Measurements from ENCODE around the gene C1QL1.

Gene C1QL1

GRCh38 chr17:44925731-44926697 is 42.1 kb downstream of the C1QL1 start:
- peaks cover 16% of the 10 kb centered on the region for H3K36me3 ChIP-seq (replicated peaks; ENCODE audit: insufficient read depth, low read length)

GRCh38 chr17:44924107-44924544 is 44.0 kb downstream of the C1QL1 start:
- Histone ChIP-seq H3K79me2 (ENCODE audit: low read length) (no peaks in the 10 kb centered on the region), H3K4me3 (ENCODE audit: low read length) (no peak overlapping the region), H3K9me3 (replicated peaks; ENCODE audit: insufficient read depth, low read length) (no peaks in the 10 kb centered on the region), H3K27ac (ENCODE audit: low read length) (no peak overlapping the region), H3K36me3 (replicated peaks; ENCODE audit: insufficient read depth, low read length) (peaks cover 13% of the 10 kb centered on the region; the same call in 1 of the 2 replicates), H3K4me1 (ENCODE audit: low read length) (no peaks in the 10 kb centered on the region), H3K4me2 (ENCODE audit: low read depth, low read length) (no peak overlapping the region), H3F3A (ENCODE audit: insufficient read depth, low read length) (peaks cover 8% of the 10 kb centered on the region), H3K27me3 (replicated peaks; ENCODE audit: insufficient read depth, low read length) (peaks cover 14% of the 10 kb centered on the region; the same call in 1 of the 2 replicates), H3K9me2 (replicated peaks; ENCODE audit: insufficient read depth, low read length) (no peaks in the 10 kb centered on the region), H2AFZ (ENCODE audit: low read length) (no peak overlapping the region), H4K20me1 (ENCODE audit: insufficient read depth, low read length) (no peaks in the 10 kb centered on the region), H3K9ac (ENCODE audit: low read length) (no peak overlapping the region)
- no peak for DNase-seq
- TF ChIP-seq CTCF (IDR thresholded peaks at IDR 0.05; ENCODE audit: low read length): no peak
- no peak for TF ChIP-seq EZH2phosphoT487 (IDR thresholded peaks at IDR 0.05; ENCODE audit: low read length)
- TF ChIP-seq EZH2 (optimal IDR thresholded peaks at IDR 0.05; ENCODE audit: low read depth, low read length): no peak

More at GRCh38 chr17:44925731-44926697, 42.1 kb downstream of the C1QL1 start:
- no peaks in the 10 kb centered on the region for H3K79me2 ChIP-seq (ENCODE audit: low read length)
- H3K4me2 ChIP-seq (ENCODE audit: low read depth, low read length): no peak overlapping the region
- peaks cover 6% of the 10 kb centered on the region; the same call in 1 of the 2 replicates for H3K27me3 ChIP-seq (replicated peaks; ENCODE audit: insufficient read depth, low read length)
- H3K4me1 ChIP-seq (ENCODE audit: low read length): no peaks in the 10 kb centered on the region
- no peaks in the 10 kb centered on the region for H3K9me3 ChIP-seq (replicated peaks; ENCODE audit: insufficient read depth, low read length)
- DNase-seq: no peak
- H3K4me3 ChIP-seq (ENCODE audit: low read length): no peak overlapping the region
- H3F3A ChIP-seq (ENCODE audit: insufficient read depth, low read length): peaks cover 8% of the 10 kb centered on the region
- H3K9ac ChIP-seq (ENCODE audit: low read length): no peak overlapping the region
- no peak overlapping the region for H2AFZ ChIP-seq (ENCODE audit: low read length)
- H3K27ac ChIP-seq (ENCODE audit: low read length): no peak overlapping the region
- no peaks in the 10 kb centered on the region for H3K9me2 ChIP-seq (replicated peaks; ENCODE audit: insufficient read depth, low read length)
- no peak for TF ChIP-seq EZH2phosphoT487 (IDR thresholded peaks at IDR 0.05; ENCODE audit: low read length)
- TF ChIP-seq EZH2 (optimal IDR thresholded peaks at IDR 0.05; ENCODE audit: low read depth, low read length): no peak
- TF ChIP-seq CTCF (IDR thresholded peaks at IDR 0.05; ENCODE audit: low read length): no peak
- H4K20me1 ChIP-seq (ENCODE audit: insufficient read depth, low read length): no peaks in the 10 kb centered on the region

- H3K36me3 ChIP-seq (replicated peaks; ENCODE audit: insufficient read depth, low read length): peaks cover 7% of the 10 kb centered on the region; the same call in 1 of the 2 replicates
- TF ChIP-seq EZH2 (optimal IDR thresholded peaks at IDR 0.05; ENCODE audit: low read depth, low read length): no peak
- TF ChIP-seq EZH2phosphoT487 (IDR thresholded peaks at IDR 0.05; ENCODE audit: low read length): no peak
- TF ChIP-seq CTCF (IDR thresholded peaks at IDR 0.05; ENCODE audit: low read length): no peak
- no peak overlapping the region for H3K27ac ChIP-seq (ENCODE audit: low read length)
- H3K9ac ChIP-seq (ENCODE audit: low read length): no peak overlapping the region
- H2AFZ ChIP-seq (ENCODE audit: low read length): no peak overlapping the region
- no peaks in the 10 kb centered on the region for H3K9me3 ChIP-seq (replicated peaks; ENCODE audit: insufficient read depth, low read length)
- no peak overlapping the region for H3K4me3 ChIP-seq (ENCODE audit: low read length)
- DNase-seq: no peak
- H3K27me3 ChIP-seq (replicated peaks; ENCODE audit: insufficient read depth, low read length): peaks cover 14% of the 10 kb centered on the region; the same call in 1 of the 2 replicates
- no peaks in the 10 kb centered on the region for H3K9me2 ChIP-seq (replicated peaks; ENCODE audit: insufficient read depth, low read length)
- H4K20me1 ChIP-seq (ENCODE audit: insufficient read depth, low read length): no peaks in the 10 kb centered on the region
- H3K4me2 ChIP-seq (ENCODE audit: low read depth, low read length): no peak overlapping the region
- H3K4me1 ChIP-seq (ENCODE audit: low read length): no peaks in the 10 kb centered on the region
- H3K79me2 ChIP-seq (ENCODE audit: low read length): no peaks in the 10 kb centered on the region
- peaks cover 8% of the 10 kb centered on the region for H3F3A ChIP-seq (ENCODE audit: insufficient read depth, low read length)
Measured at GRCh38 chr17:44922746-44923470, 45.2 kb downstream of the C1QL1 start.
